SH-SY5Y (cell line): Measurements from ENCODE around the gene DIO1.

Source experiments
- GATA2 ChIP-seq: IDR thresholded peaks from 2 replicates; pipeline ENCODE4 v1.6.1; 2011; ENCODE audit warnings: mild to moderate bottlenecking, low read depth, low read length
- GATA3 ChIP-seq: IDR thresholded peaks from 2 replicates; pipeline ENCODE4 v1.6.1; 2011; ENCODE audit warnings: low read depth, mild to moderate bottlenecking, low read length, moderate library complexity

DNA sequence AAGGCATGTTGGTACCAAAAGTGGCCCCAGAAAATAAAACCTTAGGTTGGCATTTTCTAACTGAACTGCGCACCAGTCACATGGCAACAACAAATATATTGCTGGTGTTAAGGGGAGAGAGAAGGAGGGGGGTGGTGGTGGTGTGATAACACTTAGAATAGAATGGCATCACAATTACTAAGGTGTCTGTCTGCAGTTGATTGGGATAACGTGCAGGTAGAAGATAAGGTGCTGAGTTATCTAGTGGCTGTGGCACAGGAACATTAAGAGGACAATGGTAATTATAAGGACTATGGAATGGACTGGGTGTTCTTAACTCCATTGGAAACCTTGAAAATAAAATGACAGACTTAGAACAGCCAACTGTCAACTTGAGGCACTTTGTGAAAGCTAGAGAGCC lies 3.0 kb upstream of the DIO1 start:
- TF ChIP-seq GATA2: no peak
- TF ChIP-seq GATA3: no peak
